ENCODE measurements around the gene CXCL16.
"Not testable (repeated sequence)": the region's sequence is repeated elsewhere in the genome, so short reads cannot be mapped to it uniquely, and the experiment has no call there.

CXCL16 gene

DNA sequence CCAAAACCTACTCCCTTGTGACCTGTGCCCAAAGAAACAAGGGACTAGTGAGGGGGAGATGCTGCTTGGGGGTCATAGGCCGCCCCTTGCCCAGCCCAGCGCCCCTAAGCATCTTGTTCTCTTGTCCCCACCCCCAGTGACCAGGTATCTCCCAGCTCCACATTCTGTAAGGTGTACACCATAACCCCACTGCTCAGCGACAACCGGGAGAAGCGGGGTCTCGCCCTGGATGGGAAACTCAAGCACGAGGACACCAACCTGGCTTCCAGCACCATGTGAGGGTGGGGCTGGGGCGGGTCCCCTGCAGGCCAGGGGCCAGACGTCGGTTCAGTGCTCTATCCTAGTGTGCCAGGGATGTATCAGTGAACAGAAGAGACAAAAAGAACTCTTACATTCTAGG, 20.6 kb downstream of the CXCL16 start:
- Histone ChIP-seq H3K4me3 (ENCODE audit: low read depth in 1 of 2, low read length in 2 of 2) (no peak overlapping the region), H3K9ac (ENCODE audit: low read length) (no peak overlapping the region), H3K9me3 (ENCODE audit: low read length) (no peaks in the 10 kb centered on the region), H3K27me3 (ENCODE audit: control insufficient read depth in 1 of 2, insufficient read depth in 2 of 2, low read length in 2 of 2) (no peaks in the 10 kb centered on the region), H3K4me1 (ENCODE audit: insufficient read depth, low read length) (no peaks in the 10 kb centered on the region), H3K36me3 (ENCODE audit: insufficient read depth, low read length) (peaks cover 12% of the 10 kb centered on the region), H3K27ac (ENCODE audit: low read depth, low read length) (no peak overlapping the region)

- H3K36me3 ChIP-seq (ENCODE audit: insufficient read depth, low read length) = peaks cover 12% of the 10 kb centered on the region
- H3K9ac ChIP-seq (ENCODE audit: low read length) = no peak overlapping the region
- H3K9me3 ChIP-seq (ENCODE audit: low read length) = no peaks in the 10 kb centered on the region
- no peak overlapping the region for H3K4me3 ChIP-seq (ENCODE audit: low read depth in 1 of 2, low read length in 2 of 2)
- H3K4me1 ChIP-seq (ENCODE audit: insufficient read depth, low read length) = no peaks in the 10 kb centered on the region
- no peaks in the 10 kb centered on the region for H3K27me3 ChIP-seq (ENCODE audit: control insufficient read depth in 1 of 2, insufficient read depth in 2 of 2, low read length in 2 of 2)
- no peak overlapping the region for H3K27ac ChIP-seq (ENCODE audit: low read depth, low read length)
These were observed 21.5 kb downstream of the CXCL16 start for GRCh38 chr17:4718276-4718675.

- Histone ChIP-seq H3K27ac (ENCODE audit: low read depth, low read length) (no peak overlapping the region), H3K9me3 (ENCODE audit: low read length) (no peaks in the 10 kb centered on the region), H3K27me3 (ENCODE audit: control insufficient read depth in 1 of 2, insufficient read depth in 2 of 2, low read length in 2 of 2) (no peaks in the 10 kb centered on the region), H3K4me3 (ENCODE audit: low read depth in 1 of 2, low read length in 2 of 2) (no peak overlapping the region), H3K4me1 (ENCODE audit: insufficient read depth, low read length) (no peaks in the 10 kb centered on the region), H3K9ac (ENCODE audit: low read length) (no peak overlapping the region), H3K36me3 (ENCODE audit: insufficient read depth, low read length) (peaks cover 12% of the 10 kb centered on the region)
These were observed 21.9 kb downstream of the CXCL16 start for GRCh38 chr17:4717791-4718190.

DNA sequence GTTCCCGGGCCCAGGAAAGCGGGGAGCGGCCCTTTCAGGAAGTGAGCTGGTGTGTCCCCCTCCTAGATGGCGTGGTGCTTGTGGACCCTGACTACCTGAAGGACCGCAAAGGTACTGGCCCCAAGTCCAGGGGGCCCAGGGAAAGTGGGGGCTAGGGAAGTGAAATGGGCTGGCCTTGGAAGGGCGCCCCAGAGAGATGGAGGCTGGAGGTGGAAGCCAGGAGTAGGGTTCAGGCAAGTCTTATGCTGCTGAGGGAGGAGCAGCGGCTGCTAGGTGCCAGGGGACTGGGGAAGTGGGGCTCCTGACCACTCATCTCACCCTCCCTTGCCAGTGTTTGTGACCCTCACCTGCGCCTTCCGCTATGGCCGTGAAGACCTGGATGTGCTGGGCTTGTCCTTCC, 23.6 kb downstream of the CXCL16 start:
- Histone ChIP-seq H3K27ac (ENCODE audit: low read depth, low read length) (no peak overlapping the region), H3K9me3 (ENCODE audit: low read length) (no peaks in the 10 kb centered on the region), H3K36me3 (ENCODE audit: insufficient read depth, low read length) (peaks cover 12% of the 10 kb centered on the region), H3K27me3 (ENCODE audit: control insufficient read depth in 1 of 2, insufficient read depth in 2 of 2, low read length in 2 of 2) (no peaks in the 10 kb centered on the region), H3K4me3 (ENCODE audit: low read depth in 1 of 2, low read length in 2 of 2) (no peak overlapping the region), H3K4me1 (ENCODE audit: insufficient read depth, low read length) (peaks cover 9% of the 10 kb centered on the region), H3K9ac (ENCODE audit: low read length) (no peak overlapping the region)

GRCh38 chr17:4715063-4715744, 24.5 kb downstream of the CXCL16 start:
- no peak overlapping the region for H3K4me3 ChIP-seq (ENCODE audit: low read depth in 1 of 2, low read length in 2 of 2)
- no peaks in the 10 kb centered on the region for H3K27me3 ChIP-seq (ENCODE audit: control insufficient read depth in 1 of 2, insufficient read depth in 2 of 2, low read length in 2 of 2)
- H3K4me1 ChIP-seq (ENCODE audit: insufficient read depth, low read length) = peaks cover 12% of the 10 kb centered on the region
- no peak overlapping the region for H3K27ac ChIP-seq (ENCODE audit: low read depth, low read length)
- H3K9ac ChIP-seq (ENCODE audit: low read length) = no peak overlapping the region
- peaks cover 12% of the 10 kb centered on the region for H3K36me3 ChIP-seq (ENCODE audit: insufficient read depth, low read length)
- no peaks in the 10 kb centered on the region for H3K9me3 ChIP-seq (ENCODE audit: low read length)

- H3K4me1 ChIP-seq (ENCODE audit: insufficient read depth, low read length) = peaks cover 16% of the 10 kb centered on the region
These were observed 25.2 kb downstream of the CXCL16 start for GRCh38 chr17:4714340-4715062.

GRCh38 chr17:4712526-4712925, 27.2 kb downstream of the CXCL16 start:
- Histone ChIP-seq H3K9me3 (ENCODE audit: low read length) (no peaks in the 10 kb centered on the region), H3K36me3 (ENCODE audit: insufficient read depth, low read length) (peaks cover 11% of the 10 kb centered on the region), H3K4me3 (ENCODE audit: low read depth in 1 of 2, low read length in 2 of 2) (no peak overlapping the region), H3K4me1 (ENCODE audit: insufficient read depth, low read length) (peaks cover 16% of the 10 kb centered on the region), H3K9ac (ENCODE audit: low read length) (no peak overlapping the region), H3K27ac (ENCODE audit: low read depth, low read length) (no peak overlapping the region), H3K27me3 (ENCODE audit: control insufficient read depth in 1 of 2, insufficient read depth in 2 of 2, low read length in 2 of 2) (no peaks in the 10 kb centered on the region)

More at GRCh38 chr17:4714340-4715062, 25.2 kb downstream of the CXCL16 start:
- H3K9ac ChIP-seq (ENCODE audit: low read length); H3K4me3 ChIP-seq (ENCODE audit: low read depth in 1 of 2, low read length in 2 of 2); H3K27ac ChIP-seq (ENCODE audit: low read depth, low read length); H3K9me3 ChIP-seq (ENCODE audit: low read length); H3K27me3 ChIP-seq (ENCODE audit: control insufficient read depth in 1 of 2, insufficient read depth in 2 of 2, low read length in 2 of 2): not testable (repeated sequence)
- H3K36me3 ChIP-seq (ENCODE audit: insufficient read depth, low read length) = peaks cover 12% of the 10 kb centered on the region

- Histone ChIP-seq H3K27me3 (ENCODE audit: control insufficient read depth in 1 of 2, insufficient read depth in 2 of 2, low read length in 2 of 2) (no peaks in the 10 kb centered on the region), H3K27ac (ENCODE audit: low read depth, low read length) (no peak overlapping the region), H3K9me3 (ENCODE audit: low read length) (no peaks in the 10 kb centered on the region), H3K4me3 (ENCODE audit: low read depth in 1 of 2, low read length in 2 of 2) (peak overlapping the region in 1 of 2 donors; percentile 70), H3K36me3 (ENCODE audit: insufficient read depth, low read length) (peaks cover 7% of the 10 kb centered on the region), H3K9ac (ENCODE audit: low read length) (no peak overlapping the region), H3K4me1 (ENCODE audit: insufficient read depth, low read length) (peaks cover 16% of the 10 kb centered on the region)
These were observed 28.0 kb downstream of the CXCL16 start for GRCh38 chr17:4711661-4712181.

DNA sequence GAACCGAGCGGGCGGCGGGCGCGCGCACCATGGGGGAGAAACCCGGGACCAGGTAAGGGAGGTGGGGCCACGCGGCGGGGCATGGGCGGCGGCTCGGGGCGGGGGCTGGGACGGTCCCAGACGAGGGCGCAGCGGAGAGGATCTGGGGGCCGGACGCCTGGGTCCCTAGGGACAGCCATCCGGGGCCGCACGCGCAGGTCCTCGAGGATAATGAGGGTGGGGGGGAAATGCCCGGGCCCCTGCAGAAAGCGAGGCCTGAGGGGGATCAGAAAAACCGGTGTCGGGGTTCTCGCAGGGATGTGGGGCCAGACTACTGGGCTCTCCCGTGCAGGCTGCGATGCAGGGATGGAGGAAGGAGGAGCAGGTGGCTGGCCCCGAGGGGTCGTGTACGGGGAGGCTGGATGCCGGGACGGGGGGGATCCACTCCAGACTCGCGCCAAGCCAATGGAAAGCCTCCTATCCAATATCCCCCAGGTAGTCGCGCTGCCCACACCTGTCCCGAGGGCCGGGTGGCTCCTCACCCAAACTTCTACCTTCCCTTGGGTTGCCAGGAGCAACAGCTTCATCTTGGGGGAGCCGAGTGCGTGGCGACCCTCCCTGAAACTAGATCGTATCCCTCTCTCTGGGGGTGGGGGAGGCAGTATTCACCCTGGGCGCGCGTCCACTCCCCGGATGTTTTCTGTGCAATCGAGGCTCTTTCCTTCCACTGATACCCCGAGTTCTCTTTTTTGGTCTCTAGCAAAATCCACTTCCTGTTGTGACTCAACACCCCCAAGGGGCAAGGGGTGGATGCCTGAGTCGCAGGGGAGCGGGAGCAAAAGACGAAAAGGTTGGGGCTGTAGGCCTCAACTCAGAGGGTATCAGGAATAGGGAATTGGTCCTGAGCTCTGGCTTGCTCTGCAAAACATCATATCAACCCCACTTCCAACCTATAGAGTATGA, 28.8 kb downstream of the CXCL16 start:
- H3K9me3 ChIP-seq (ENCODE audit: low read length) = no peaks in the 10 kb centered on the region
- H3K27me3 ChIP-seq (ENCODE audit: control insufficient read depth in 1 of 2, insufficient read depth in 2 of 2, low read length in 2 of 2) = no peaks in the 10 kb centered on the region
- H3K36me3 ChIP-seq (ENCODE audit: insufficient read depth, low read length) = peaks cover 6% of the 10 kb centered on the region
- peak overlapping the region; percentile 70 to 80 for H3K4me3 ChIP-seq (ENCODE audit: low read depth in 1 of 2, low read length in 2 of 2)
- H3K27ac ChIP-seq (ENCODE audit: low read depth, low read length) = peak overlapping the region; percentile 85
- peaks cover 16% of the 10 kb centered on the region for H3K4me1 ChIP-seq (ENCODE audit: insufficient read depth, low read length)
- H3K9ac ChIP-seq (ENCODE audit: low read length) = peak overlapping the region; percentile 68

DNA sequence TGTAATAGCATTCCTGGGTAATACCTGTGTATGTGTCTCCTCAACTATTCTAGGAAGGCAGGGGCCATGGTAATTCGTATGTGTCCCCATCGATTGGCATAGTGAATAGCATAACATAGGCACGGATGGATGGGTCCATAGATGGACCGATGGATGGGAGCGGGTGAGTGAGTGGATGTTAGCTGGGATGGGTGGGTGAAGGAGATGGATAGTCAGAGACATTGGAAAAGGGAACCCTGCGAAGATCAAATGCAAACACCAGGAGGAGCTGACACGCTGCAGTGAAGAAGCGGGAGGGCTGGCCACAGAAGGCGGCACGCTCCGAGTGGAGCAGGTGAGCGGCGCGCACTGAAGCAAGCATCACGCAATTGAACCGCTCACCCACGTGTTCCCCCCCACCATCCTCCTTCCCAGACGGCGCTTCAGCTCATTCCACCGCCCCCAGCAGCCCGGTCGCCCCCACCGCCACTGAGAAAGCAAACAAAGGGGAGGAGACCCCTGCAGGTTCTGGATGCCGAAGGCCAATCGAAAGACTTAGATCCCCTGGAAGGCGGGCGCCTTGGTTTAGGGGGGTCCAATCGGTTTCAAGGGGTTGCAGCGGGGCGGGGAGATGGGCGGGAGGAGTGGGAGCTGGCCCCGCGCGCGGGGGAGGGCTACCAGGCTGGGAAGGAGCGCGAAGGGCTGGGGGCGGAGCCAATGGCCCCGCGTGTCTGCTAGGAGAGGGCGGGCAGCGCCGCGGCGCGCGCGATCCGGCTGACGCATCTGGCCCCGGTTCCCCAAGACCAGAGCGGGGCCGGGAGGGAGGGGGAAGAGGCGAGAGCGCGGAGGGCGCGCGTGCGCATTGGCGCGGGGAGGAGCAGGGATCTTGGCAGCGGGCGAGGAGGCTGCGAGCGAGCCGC, 29.7 kb downstream of the CXCL16 start, which contains the start of gene ARRB2:
ARRB2 (plus strand) TSS at position 839 of the 899 bp plus-strand sequence. CDS start 90 bp downstream, outside the sequence.
- Histone ChIP-seq H3K27ac (ENCODE audit: low read depth, low read length) (peak within 1 kb of the TSS; percentile 85), H3K4me1 (ENCODE audit: insufficient read depth, low read length) (peaks cover 16% of the 10 kb centered on the region), H3K36me3 (ENCODE audit: insufficient read depth, low read length) (no peaks in the 10 kb centered on the region), H3K9ac (ENCODE audit: low read length) (peak within 1 kb of the TSS; percentile 68), H3K27me3 (ENCODE audit: control insufficient read depth in 1 of 2, insufficient read depth in 2 of 2, low read length in 2 of 2) (no peaks in the 10 kb centered on the region), H3K4me3 (ENCODE audit: low read depth in 1 of 2, low read length in 2 of 2) (peak within 1 kb of the TSS; percentile 70 to 80), H3K9me3 (ENCODE audit: low read length) (no peaks in the 10 kb centered on the region)

Data from muscle layer of colon (tissue), 2 donors.